ENCODE results near the gene BLOC1S3.

DNA sequence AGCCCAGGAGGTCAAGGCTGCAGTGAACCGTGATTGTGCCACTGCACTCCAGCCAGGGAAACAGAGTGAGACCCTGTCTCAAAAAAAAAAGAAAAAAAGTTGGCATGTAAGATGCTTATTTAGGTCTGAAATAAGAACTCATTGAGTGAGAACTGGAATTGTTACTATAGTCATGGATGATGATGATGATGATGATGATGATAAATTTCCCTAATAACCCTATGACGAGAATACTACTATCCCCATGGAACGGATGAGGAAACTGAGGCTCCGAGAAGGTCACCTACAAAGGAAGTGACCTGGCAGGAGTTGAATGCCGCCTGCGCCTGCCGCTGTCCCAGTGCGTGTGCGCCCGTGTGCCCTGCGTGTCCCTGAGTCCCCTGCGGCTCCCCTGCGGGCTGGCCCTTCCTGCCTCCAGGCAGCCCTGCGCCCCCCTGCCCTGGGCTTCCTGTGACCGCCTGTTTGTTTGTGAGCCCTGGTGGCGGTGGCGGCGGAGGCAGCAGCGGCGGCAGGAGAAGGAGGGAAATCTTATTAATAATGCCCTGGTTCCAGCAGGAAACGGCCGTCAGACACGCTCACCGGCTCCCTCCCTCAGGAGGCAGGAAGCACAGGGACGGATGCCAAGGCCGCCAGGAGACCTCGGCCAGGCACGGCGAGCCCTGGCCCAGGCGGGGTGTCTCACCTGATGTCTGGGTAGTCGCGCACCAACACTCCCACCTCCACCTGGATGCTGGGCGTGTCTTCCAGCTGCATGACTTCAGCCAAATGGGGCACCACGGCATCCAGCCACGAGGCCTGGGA, 37.0 kb downstream of the BLOC1S3 start:
- TF ChIP-seq, protein P1, sequence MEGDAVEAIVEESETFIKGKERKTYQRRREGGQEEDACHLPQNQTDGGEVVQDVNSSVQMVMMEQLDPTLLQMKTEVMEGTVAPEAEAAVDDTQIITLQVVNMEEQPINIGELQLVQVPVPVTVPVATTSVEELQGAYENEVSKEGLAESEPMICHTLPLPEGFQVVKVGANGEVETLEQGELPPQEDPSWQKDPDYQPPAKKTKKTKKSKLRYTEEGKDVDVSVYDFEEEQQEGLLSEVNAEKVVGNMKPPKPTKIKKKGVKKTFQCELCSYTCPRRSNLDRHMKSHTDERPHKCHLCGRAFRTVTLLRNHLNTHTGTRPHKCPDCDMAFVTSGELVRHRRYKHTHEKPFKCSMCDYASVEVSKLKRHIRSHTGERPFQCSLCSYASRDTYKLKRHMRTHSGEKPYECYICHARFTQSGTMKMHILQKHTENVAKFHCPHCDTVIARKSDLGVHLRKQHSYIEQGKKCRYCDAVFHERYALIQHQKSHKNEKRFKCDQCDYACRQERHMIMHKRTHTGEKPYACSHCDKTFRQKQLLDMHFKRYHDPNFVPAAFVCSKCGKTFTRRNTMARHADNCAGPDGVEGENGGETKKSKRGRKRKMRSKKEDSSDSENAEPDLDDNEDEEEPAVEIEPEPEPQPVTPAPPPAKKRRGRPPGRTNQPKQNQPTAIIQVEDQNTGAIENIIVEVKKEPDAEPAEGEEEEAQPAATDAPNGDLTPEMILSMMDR (CRISPR knock-in tag; IDR thresholded peaks at IDR 0.05) = no peak
- no peak for TF ChIP-seq POLR2A (IDR thresholded peaks at IDR 0.05; ENCODE audit: insufficient read depth in 1 of 2, low read depth in 2 of 2, low read length in 2 of 2)
- no peak for TF ChIP-seq EP300 (IDR thresholded peaks at IDR 0.05; ENCODE audit: low read depth in 2 of 2, low read length in 2 of 2)
- no peak for TF ChIP-seq EP300 (CRISPR knock-in tag; IDR thresholded peaks at IDR 0.05; ENCODE audit: borderline replicate concordance)
- TF ChIP-seq, protein P2, sequence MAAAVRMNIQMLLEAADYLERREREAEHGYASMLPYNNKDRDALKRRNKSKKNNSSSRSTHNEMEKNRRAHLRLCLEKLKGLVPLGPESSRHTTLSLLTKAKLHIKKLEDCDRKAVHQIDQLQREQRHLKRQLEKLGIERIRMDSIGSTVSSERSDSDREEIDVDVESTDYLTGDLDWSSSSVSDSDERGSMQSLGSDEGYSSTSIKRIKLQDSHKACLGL (CRISPR knock-in tag; IDR thresholded peaks at IDR 0.05) = no peak
- TF ChIP-seq, protein P3, sequence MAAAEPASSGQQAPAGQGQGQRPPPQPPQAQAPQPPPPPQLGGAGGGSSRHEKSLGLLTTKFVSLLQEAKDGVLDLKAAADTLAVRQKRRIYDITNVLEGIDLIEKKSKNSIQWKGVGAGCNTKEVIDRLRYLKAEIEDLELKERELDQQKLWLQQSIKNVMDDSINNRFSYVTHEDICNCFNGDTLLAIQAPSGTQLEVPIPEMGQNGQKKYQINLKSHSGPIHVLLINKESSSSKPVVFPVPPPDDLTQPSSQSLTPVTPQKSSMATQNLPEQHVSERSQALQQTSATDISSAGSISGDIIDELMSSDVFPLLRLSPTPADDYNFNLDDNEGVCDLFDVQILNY (CRISPR knock-in tag; conservative IDR thresholded peaks at IDR 0.05) = no peak
- TF ChIP-seq, protein P4, sequence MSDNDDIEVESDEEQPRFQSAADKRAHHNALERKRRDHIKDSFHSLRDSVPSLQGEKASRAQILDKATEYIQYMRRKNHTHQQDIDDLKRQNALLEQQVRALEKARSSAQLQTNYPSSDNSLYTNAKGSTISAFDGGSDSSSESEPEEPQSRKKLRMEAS (IDR thresholded peaks at IDR 0.05) = no peak
- TF ChIP-seq, protein P5, sequence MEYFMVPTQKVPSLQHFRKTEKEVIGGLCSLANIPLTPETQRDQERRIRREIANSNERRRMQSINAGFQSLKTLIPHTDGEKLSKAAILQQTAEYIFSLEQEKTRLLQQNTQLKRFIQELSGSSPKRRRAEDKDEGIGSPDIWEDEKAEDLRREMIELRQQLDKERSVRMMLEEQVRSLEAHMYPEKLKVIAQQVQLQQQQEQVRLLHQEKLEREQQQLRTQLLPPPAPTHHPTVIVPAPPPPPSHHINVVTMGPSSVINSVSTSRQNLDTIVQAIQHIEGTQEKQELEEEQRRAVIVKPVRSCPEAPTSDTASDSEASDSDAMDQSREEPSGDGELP (IDR thresholded peaks at IDR 0.05; ENCODE audit: borderline replicate concordance, low read depth) = no peak
- TF ChIP-seq, protein P6, sequence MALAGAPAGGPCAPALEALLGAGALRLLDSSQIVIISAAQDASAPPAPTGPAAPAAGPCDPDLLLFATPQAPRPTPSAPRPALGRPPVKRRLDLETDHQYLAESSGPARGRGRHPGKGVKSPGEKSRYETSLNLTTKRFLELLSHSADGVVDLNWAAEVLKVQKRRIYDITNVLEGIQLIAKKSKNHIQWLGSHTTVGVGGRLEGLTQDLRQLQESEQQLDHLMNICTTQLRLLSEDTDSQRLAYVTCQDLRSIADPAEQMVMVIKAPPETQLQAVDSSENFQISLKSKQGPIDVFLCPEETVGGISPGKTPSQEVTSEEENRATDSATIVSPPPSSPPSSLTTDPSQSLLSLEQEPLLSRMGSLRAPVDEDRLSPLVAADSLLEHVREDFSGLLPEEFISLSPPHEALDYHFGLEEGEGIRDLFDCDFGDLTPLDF (CRISPR knock-in tag; IDR thresholded peaks at IDR 0.05) = no peak
- no peak for TF ChIP-seq SP140L (CRISPR knock-in tag; IDR thresholded peaks at IDR 0.05; ENCODE audit: borderline replicate concordance)

Measured in HepG2 (cell line).